ENCODE results near the gene GAPVD1.

GRCh38 chr9:125398243-125398642 is 136.6 kb downstream of the GAPVD1 start:
- TF ChIP-seq, protein P1, sequence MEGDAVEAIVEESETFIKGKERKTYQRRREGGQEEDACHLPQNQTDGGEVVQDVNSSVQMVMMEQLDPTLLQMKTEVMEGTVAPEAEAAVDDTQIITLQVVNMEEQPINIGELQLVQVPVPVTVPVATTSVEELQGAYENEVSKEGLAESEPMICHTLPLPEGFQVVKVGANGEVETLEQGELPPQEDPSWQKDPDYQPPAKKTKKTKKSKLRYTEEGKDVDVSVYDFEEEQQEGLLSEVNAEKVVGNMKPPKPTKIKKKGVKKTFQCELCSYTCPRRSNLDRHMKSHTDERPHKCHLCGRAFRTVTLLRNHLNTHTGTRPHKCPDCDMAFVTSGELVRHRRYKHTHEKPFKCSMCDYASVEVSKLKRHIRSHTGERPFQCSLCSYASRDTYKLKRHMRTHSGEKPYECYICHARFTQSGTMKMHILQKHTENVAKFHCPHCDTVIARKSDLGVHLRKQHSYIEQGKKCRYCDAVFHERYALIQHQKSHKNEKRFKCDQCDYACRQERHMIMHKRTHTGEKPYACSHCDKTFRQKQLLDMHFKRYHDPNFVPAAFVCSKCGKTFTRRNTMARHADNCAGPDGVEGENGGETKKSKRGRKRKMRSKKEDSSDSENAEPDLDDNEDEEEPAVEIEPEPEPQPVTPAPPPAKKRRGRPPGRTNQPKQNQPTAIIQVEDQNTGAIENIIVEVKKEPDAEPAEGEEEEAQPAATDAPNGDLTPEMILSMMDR (IDR thresholded peaks at IDR 0.05; ENCODE audit: borderline replicate concordance, extremely low read depth, low read length, poor library complexity, severe bottlenecking) = no peak
- no peak for TF ChIP-seq EZH2 (IDR thresholded peaks at IDR 0.05; ENCODE audit: borderline replicate concordance, low read depth, low read length, severe bottlenecking)

Measured in DND-41 (cell line).